Hepatocyte (in vitro differentiated cells): ENCODE results near the gene RACGAP1. TPM values are rescaled to one million over a fixed set of nuclear protein-coding genes. Genes with fewer than 3 reads are reported as not detected.

Source experiments
- DNase-seq: peaks from one replicate; pipeline ENCODE4 v3.0.0-alpha.2; 2016; ENCODE audit warnings: low spot score
- H2AFZ ChIP-seq: fragments of 200-600 bp; sonication (generic); 2 replicates; pipeline ENCODE4 v1.6.0; 2016; ENCODE audit warnings: antibody characterized with exemption, mild to moderate bottlenecking
- H3K27ac ChIP-seq: fragments of 200-600 bp; sonication (generic); 2 replicates; pipeline ENCODE4 v1.5.1; 2016; ENCODE audit warnings: mild to moderate bottlenecking
- H3K27me3 ChIP-seq: fragments of 200-600 bp; sonication (generic); 2 replicates; pipeline ENCODE4 v1.6.1; 2016
- H3K36me3 ChIP-seq: fragments of 200-600 bp; sonication (generic); replicated peaks from 2 replicates; pipeline ENCODE4 v1.5.1; 2016; ENCODE audit warnings: low read depth; ENCODE audit not compliant: insufficient read depth
- H3K4me1 ChIP-seq: fragments of 200-600 bp; sonication (generic); 2 replicates; pipeline ENCODE4 v1.5.1; 2016; ENCODE audit warnings: mild to moderate bottlenecking, moderate library complexity; ENCODE audit not compliant: insufficient read depth
- H3K4me2 ChIP-seq: fragments of 200-600 bp; sonication (generic); 2 replicates; pipeline ENCODE4 v1.6.0; 2016
- H3K4me3 ChIP-seq: fragments of 200-600 bp; sonication (generic); 2 replicates; pipeline ENCODE4 v1.5.1; 2016; ENCODE audit warnings: mild to moderate bottlenecking
- H3K79me2 ChIP-seq: fragments of 200-600 bp; sonication (generic); 2 replicates; pipeline ENCODE4 v1.6.0; 2017; ENCODE audit warnings: mild to moderate bottlenecking
- H3K9me2 ChIP-seq: fragments of 200-600 bp; sonication (generic); replicated peaks from 2 replicates; pipeline ENCODE4 v1.6.0; 2017; ENCODE audit warnings: mild to moderate bottlenecking; ENCODE audit not compliant: insufficient read depth
- H3K9me3 ChIP-seq: fragments of 200-600 bp; sonication (generic); 2 replicates; pipeline ENCODE4 v1.5.1; 2016; ENCODE audit warnings: low read depth, mild to moderate bottlenecking
- H4K20me1 ChIP-seq: fragments of 200-600 bp; sonication (generic); 2 replicates; pipeline ENCODE4 v1.6.0; 2016; ENCODE audit warnings: mild to moderate bottlenecking; ENCODE audit not compliant: insufficient read depth, poor library complexity, severe bottlenecking
- EZH2 ChIP-seq: fragments of 200-600 bp; sonication (generic); IDR thresholded peaks from 2 replicates; pipeline ENCODE4 v1.6.1; 2016; ENCODE audit warnings: antibody characterized with exemption, mild to moderate bottlenecking, borderline replicate concordance
- EZH2phosphoT487 ChIP-seq: fragments of 200-600 bp; sonication (generic); IDR thresholded peaks from one replicate; pipeline ENCODE4 v1.6.1; 2018; ENCODE audit warnings: antibody characterized with exemption, mild to moderate bottlenecking, low read depth, moderate library complexity; ENCODE audit not compliant: unreplicated experiment, severe bottlenecking
- WGBS: methylation state at CpG from one replicate; pipeline ENCODE4 v1.1.6; 2016; ENCODE audit warnings: low lambda C conversion rate; ENCODE audit errors: missing lambda C conversion rate; 5-methylcytosine and 5-hydroxymethylcytosine counted together
- polyA plus RNA-seq: library from polyadenylated mRNA; unstranded; fragments of >200 nt; fragmentation: Nextera tagmentation; extraction: Ambion mirVana; gene quantifications from 2 replicates; pipeline ENCODE4 v1.2.1, GENCODE V29; 2016
- total RNA-seq: library from RNA; depleted of rRNA; stranded (reverse); fragments of >200 nt; gene quantifications from 2 replicates; pipeline ENCODE4 v1.2.3, GENCODE V29; 2014
- TF ChIP-seq, protein P1 (sequence below): fragments of 200-600 bp; sonication (generic); IDR thresholded peaks from 2 replicates; pipeline ENCODE4 v1.5.1; 2016; ENCODE audit warnings: antibody characterized with exemption, mild to moderate bottlenecking; ENCODE audit not compliant: poor library complexity

The RACGAP1 gene
- total and polyA plus RNA-seq, 2 experiments from 2014 or later = 17.3 to 22.1 TPM

GRCh38 chr12:50060120-50060468, 34.8 kb upstream of the RACGAP1 start:
- no peaks in the 10 kb centered on the region for H4K20me1 ChIP-seq
- H3K79me2 ChIP-seq = no peaks in the 10 kb centered on the region
- H3K4me1 ChIP-seq = no peaks in the 10 kb centered on the region
- TF ChIP-seq EZH2phosphoT487 = no peak
- TF ChIP-seq EZH2 = no peak
- TF ChIP-seq, protein P1, sequence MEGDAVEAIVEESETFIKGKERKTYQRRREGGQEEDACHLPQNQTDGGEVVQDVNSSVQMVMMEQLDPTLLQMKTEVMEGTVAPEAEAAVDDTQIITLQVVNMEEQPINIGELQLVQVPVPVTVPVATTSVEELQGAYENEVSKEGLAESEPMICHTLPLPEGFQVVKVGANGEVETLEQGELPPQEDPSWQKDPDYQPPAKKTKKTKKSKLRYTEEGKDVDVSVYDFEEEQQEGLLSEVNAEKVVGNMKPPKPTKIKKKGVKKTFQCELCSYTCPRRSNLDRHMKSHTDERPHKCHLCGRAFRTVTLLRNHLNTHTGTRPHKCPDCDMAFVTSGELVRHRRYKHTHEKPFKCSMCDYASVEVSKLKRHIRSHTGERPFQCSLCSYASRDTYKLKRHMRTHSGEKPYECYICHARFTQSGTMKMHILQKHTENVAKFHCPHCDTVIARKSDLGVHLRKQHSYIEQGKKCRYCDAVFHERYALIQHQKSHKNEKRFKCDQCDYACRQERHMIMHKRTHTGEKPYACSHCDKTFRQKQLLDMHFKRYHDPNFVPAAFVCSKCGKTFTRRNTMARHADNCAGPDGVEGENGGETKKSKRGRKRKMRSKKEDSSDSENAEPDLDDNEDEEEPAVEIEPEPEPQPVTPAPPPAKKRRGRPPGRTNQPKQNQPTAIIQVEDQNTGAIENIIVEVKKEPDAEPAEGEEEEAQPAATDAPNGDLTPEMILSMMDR = no peak
- H3K27me3 ChIP-seq = peaks cover 10% of the 10 kb centered on the region
- no peak for DNase-seq
- no peak overlapping the region for H3K4me2 ChIP-seq
- H3K9me2 ChIP-seq = no peaks in the 10 kb centered on the region
- H3K9me3 ChIP-seq = no peaks in the 10 kb centered on the region
- no peak overlapping the region for H3K27ac ChIP-seq
- 68% methylated on average over 4 of the region's 4 CpGs for WGBS
- H2AFZ ChIP-seq = no peak overlapping the region
- no peaks in the 10 kb centered on the region for H3K36me3 ChIP-seq
- H3K4me3 ChIP-seq = no peak overlapping the region

DNA sequence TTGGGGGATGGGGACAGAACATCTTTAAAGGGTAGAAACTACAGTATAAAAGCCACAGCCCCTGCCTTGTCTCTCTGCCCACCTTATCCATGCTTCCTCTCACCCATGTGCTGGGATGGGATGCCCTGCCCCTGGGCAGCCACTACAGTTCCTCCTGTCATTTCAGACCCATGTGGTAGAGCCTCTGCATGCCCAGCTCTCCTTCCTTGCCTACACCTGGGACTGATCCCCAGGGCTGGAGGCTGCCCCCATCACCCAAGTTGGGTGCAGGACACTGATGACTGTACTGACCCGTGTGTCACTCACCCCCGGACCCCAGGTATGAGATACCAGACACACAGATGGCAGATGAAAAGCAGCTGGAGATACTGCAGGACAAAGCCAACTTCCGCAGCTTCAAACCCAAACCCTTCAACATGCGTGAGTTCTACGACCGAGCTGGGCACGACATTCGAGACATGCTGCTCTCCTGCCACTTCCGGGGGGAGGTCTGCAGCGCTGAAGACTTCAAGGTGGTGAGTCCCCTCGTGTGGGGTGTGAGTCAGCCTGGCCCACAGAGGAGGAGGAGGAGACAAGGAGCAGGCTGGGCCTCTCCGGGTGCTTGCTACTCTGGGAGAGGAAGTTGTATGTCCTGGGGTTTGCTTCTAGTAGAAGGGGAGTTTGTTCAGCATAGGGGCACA, 34.3 kb upstream of the RACGAP1 start:
- Histone ChIP-seq H3K27me3 (peaks cover 10% of the 10 kb centered on the region), H3K36me3 (no peaks in the 10 kb centered on the region), H4K20me1 (no peaks in the 10 kb centered on the region), H2AFZ (no peak overlapping the region), H3K4me3 (no peak overlapping the region), H3K4me2 (no peak overlapping the region), H3K79me2 (no peaks in the 10 kb centered on the region), H3K9me2 (no peaks in the 10 kb centered on the region), H3K4me1 (no peaks in the 10 kb centered on the region), H3K27ac (no peak overlapping the region), H3K9me3 (no peaks in the 10 kb centered on the region)
- DNase-seq = no peak
- 82% methylated on average over 12 of the region's 12 CpGs for WGBS
- TF ChIP-seq EZH2phosphoT487 (no peak), EZH2 (no peak)
- TF ChIP-seq, protein P1 = no peak

GRCh38 chr12:50058743-50059312, 33.5 kb upstream of the RACGAP1 start:
- no peaks in the 10 kb centered on the region for H3K9me2 ChIP-seq
- H4K20me1 ChIP-seq = no peaks in the 10 kb centered on the region
- peaks cover 10% of the 10 kb centered on the region for H3K27me3 ChIP-seq
- no peak overlapping the region for H3K4me3 ChIP-seq
- TF ChIP-seq, protein P1 = no peak
- TF ChIP-seq EZH2 (no peak), EZH2phosphoT487 (no peak)
- no peak overlapping the region for H3K27ac ChIP-seq
- no peaks in the 10 kb centered on the region for H3K79me2 ChIP-seq
- WGBS = 89% methylated on average over 14 of the region's 15 CpGs
- H2AFZ ChIP-seq = no peak overlapping the region
- no peaks in the 10 kb centered on the region for H3K4me1 ChIP-seq
- no peak overlapping the region for H3K4me2 ChIP-seq
- DNase-seq = no peak
- H3K36me3 ChIP-seq = no peaks in the 10 kb centered on the region
- H3K9me3 ChIP-seq = no peaks in the 10 kb centered on the region
